OCI-LY7 (cell line): ENCODE data around the gene AADACL4.

ENCODE experiments used
- EZH2phosphoT487 ChIP-seq: fragments of 200-600 bp; sonication (generic); IDR thresholded peaks from 2 replicates; pipeline ENCODE4 v1.6.1; 2018; ENCODE audit warnings: low read depth, borderline replicate concordance, mild to moderate bottlenecking, mixed run types, antibody characterized with exemption, low read length, moderate library complexity, mixed read lengths
- TF ChIP-seq, protein P1 (sequence below): fragments of 200-600 bp; sonication (generic); conservative IDR thresholded peaks from 2 replicates; pipeline ENCODE4 v1.5.1; 2014; ENCODE audit warnings: mild to moderate bottlenecking, antibody characterized with exemption, low read length, moderate library complexity, mixed read lengths

GRCh38 chr1:12661606-12662219 lies 17.8 kb downstream of the AADACL4 start:
- TF ChIP-seq, protein P1, sequence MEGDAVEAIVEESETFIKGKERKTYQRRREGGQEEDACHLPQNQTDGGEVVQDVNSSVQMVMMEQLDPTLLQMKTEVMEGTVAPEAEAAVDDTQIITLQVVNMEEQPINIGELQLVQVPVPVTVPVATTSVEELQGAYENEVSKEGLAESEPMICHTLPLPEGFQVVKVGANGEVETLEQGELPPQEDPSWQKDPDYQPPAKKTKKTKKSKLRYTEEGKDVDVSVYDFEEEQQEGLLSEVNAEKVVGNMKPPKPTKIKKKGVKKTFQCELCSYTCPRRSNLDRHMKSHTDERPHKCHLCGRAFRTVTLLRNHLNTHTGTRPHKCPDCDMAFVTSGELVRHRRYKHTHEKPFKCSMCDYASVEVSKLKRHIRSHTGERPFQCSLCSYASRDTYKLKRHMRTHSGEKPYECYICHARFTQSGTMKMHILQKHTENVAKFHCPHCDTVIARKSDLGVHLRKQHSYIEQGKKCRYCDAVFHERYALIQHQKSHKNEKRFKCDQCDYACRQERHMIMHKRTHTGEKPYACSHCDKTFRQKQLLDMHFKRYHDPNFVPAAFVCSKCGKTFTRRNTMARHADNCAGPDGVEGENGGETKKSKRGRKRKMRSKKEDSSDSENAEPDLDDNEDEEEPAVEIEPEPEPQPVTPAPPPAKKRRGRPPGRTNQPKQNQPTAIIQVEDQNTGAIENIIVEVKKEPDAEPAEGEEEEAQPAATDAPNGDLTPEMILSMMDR, result no peak
- no peak for TF ChIP-seq EZH2phosphoT487
